ENCODE data around the gene AKIRIN1. TPM values are rescaled to one million over a fixed set of nuclear protein-coding genes. Genes with fewer than 3 reads are reported as not detected.
A peak's percentile ranks its signal among the peaks of the same experiment; 100 is the strongest.
"Not testable (repeated sequence)": the region's sequence is repeated elsewhere in the genome, so short reads cannot be mapped to it uniquely, and the experiment has no call there.

AKIRIN1 gene
- total RNA-seq, 2 experiments from 2014 or later, result 40.0 to 50.4 TPM

DNA sequence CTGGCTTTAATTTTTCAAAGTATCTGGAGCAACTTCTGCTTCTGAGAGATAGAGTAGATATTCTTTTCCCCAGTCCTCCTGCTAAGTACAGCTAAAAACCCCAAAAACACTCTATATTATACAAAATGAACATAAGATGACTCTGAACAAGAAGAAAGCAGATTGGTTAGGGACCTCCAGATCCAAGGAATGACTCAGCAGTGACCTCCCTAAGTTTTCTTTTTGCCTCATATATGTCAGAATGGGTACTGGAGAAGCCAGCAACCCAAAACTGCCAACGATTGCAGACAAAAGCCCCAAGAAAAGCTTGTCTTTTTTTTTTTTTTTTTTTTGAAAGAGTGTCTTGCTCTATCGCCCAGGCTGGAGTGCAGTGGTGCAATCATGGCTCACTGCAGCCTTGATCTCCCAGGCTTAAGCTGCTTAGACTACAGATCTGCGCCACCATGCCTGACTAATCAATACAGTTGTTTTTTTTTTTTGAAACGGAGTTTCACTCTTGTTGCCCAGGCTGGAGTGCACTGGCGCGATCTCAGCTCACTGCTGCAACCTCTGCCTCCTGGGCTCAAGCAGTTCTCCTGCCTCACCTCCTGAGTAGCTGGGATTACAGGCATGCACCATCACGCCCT lies 57.8 kb downstream of the AKIRIN1 start:
- intact Hi-C loops (cut with micrococcal nuclease; ENCODE audit: unreplicated experiment), result no loop called here
- CTCF ChIA-PET (ENCODE audit: unreplicated experiment), result no interaction called here
- TF ChIP-seq, protein P1, sequence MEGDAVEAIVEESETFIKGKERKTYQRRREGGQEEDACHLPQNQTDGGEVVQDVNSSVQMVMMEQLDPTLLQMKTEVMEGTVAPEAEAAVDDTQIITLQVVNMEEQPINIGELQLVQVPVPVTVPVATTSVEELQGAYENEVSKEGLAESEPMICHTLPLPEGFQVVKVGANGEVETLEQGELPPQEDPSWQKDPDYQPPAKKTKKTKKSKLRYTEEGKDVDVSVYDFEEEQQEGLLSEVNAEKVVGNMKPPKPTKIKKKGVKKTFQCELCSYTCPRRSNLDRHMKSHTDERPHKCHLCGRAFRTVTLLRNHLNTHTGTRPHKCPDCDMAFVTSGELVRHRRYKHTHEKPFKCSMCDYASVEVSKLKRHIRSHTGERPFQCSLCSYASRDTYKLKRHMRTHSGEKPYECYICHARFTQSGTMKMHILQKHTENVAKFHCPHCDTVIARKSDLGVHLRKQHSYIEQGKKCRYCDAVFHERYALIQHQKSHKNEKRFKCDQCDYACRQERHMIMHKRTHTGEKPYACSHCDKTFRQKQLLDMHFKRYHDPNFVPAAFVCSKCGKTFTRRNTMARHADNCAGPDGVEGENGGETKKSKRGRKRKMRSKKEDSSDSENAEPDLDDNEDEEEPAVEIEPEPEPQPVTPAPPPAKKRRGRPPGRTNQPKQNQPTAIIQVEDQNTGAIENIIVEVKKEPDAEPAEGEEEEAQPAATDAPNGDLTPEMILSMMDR (conservative IDR thresholded peaks at IDR 0.05; ENCODE audit: low read length), result no peak
- TF ChIP-seq EZH2phosphoT487 (IDR thresholded peaks at IDR 0.05; ENCODE audit: borderline replicate concordance, low read depth, low read length), result no peak
- Histone ChIP-seq H3K79me2 (ENCODE audit: insufficient read depth, low read depth, low read length) (no peaks in the 10 kb centered on the region), H3K36me3 (ENCODE audit: insufficient read depth, low read length) (no peaks in the 10 kb centered on the region), H3K4me3 (ENCODE audit: low read depth, low read length, poor library complexity, severe bottlenecking) (no peak overlapping the region), H2AFZ (ENCODE audit: low read length) (no peak overlapping the region), H4K20me1 (ENCODE audit: insufficient read depth, low read length) (no peaks in the 10 kb centered on the region), H3K9me3 (ENCODE audit: low read length) (no peaks in the 10 kb centered on the region), H3K4me2 (ENCODE audit: low read length) (no peak overlapping the region), H3K4me1 (ENCODE audit: insufficient read depth, low read length, poor library complexity, severe bottlenecking) (peaks cover 9% of the 10 kb centered on the region), H3K9me2 (ENCODE audit: insufficient read depth, low read length) (no peaks in the 10 kb centered on the region), H3K27ac (ENCODE audit: low read depth, low read length, poor library complexity, severe bottlenecking) (no peak overlapping the region)
- no TSS peak for BruUV-seq (replicated peaks)
- no peak for DNase-seq (ENCODE audit: low spot score)
- POLR2A ChIA-PET, result interaction anchor here (0.5 to 0.7 kb wide), 2 partner anchors 59 to 1731 kb away, joined by 3 read pairs; no protein-coding TSS in a partner anchor

DNA sequence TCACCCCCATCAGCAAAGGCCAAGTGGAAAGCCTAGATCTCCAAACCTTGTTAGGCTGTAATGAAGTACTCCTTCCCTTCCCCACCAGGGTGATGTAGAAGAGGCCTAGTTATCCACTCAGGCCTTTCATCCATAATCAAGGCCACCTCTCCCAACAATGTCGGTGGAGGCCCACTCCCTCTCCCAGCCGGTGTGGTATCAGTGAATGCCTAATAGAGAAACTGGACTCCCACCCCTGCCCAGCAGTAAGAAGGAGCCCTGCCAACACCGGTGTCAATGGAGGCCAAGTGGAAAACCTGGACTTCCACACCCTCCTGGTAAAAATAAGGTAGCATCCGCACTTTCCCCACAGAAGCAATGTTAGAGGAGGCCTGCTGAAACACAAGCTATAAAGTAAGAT lies 58.9 kb downstream of the AKIRIN1 start:
- DNase-seq (ENCODE audit: low spot score), result no peak
- Histone ChIP-seq H3K79me2 (ENCODE audit: insufficient read depth, low read depth, low read length) (no peaks in the 10 kb centered on the region), H3K4me2 (ENCODE audit: low read length) (no peak overlapping the region), H2AFZ (ENCODE audit: low read length) (no peak overlapping the region), H3K36me3 (ENCODE audit: insufficient read depth, low read length) (no peaks in the 10 kb centered on the region), H3K4me1 (ENCODE audit: insufficient read depth, low read length, poor library complexity, severe bottlenecking) (peaks cover 9% of the 10 kb centered on the region), H3K27ac (ENCODE audit: low read depth, low read length, poor library complexity, severe bottlenecking) (no peak overlapping the region), H4K20me1 (ENCODE audit: insufficient read depth, low read length) (no peaks in the 10 kb centered on the region), H3K9me3 (ENCODE audit: low read length) (no peaks in the 10 kb centered on the region), H3K4me3 (ENCODE audit: low read depth, low read length, poor library complexity, severe bottlenecking) (no peak overlapping the region), H3K9me2 (ENCODE audit: insufficient read depth, low read length) (no peaks in the 10 kb centered on the region)
- TF ChIP-seq, protein P1 (conservative IDR thresholded peaks at IDR 0.05; ENCODE audit: low read length), result no peak
- no peak for TF ChIP-seq EZH2phosphoT487 (IDR thresholded peaks at IDR 0.05; ENCODE audit: borderline replicate concordance, low read depth, low read length)
- CTCF ChIA-PET (ENCODE audit: unreplicated experiment), result no interaction called here
- BruUV-seq (replicated peaks), result no TSS peak
- POLR2A ChIA-PET, result no interaction called here
- intact Hi-C loops (cut with micrococcal nuclease; ENCODE audit: unreplicated experiment), result no loop called here

DNA sequence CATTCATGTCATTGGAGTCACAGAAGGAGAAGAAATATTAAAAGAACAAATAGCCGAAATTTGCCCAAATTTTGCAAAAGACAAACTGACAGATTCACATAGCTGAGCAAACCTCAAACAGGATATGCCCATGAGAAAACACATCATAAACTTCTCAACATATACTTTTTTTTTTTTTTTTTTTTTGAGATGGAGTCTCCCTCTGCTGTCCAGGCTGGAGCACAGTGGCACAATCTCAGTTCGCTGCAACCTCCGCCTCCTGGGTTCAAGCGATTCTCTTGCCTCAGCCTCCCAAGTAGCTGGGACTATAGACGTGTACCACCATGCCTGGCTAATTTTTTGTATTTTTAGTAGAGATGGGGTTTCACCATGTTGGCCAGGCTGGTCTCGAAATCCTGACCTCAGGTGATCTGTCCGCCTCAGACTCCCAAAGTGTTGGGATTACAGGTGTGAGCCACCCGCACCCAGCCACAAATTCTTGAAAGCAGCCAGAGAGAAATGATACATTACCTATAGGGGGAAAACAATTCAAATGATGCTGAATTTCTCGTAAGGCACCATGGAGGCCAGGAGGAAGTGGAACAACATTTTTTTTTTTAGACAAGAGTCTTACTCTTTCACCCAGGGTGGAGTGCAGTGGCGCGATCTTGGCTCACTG lies 60.2 kb downstream of the AKIRIN1 start:
- H3K79me2 ChIP-seq (ENCODE audit: insufficient read depth, low read depth, low read length); BruUV-seq (replicated peaks); H3K27ac ChIP-seq (ENCODE audit: low read depth, low read length, poor library complexity, severe bottlenecking); H3K4me3 ChIP-seq (ENCODE audit: low read depth, low read length, poor library complexity, severe bottlenecking); H2AFZ ChIP-seq (ENCODE audit: low read length); H3K9me3 ChIP-seq (ENCODE audit: low read length); H3K9me2 ChIP-seq (ENCODE audit: insufficient read depth, low read length); H3K36me3 ChIP-seq (ENCODE audit: insufficient read depth, low read length); H3K4me2 ChIP-seq (ENCODE audit: low read length); CTCF ChIA-PET (ENCODE audit: unreplicated experiment); H4K20me1 ChIP-seq (ENCODE audit: insufficient read depth, low read length); intact Hi-C loops (cut with micrococcal nuclease; ENCODE audit: unreplicated experiment); H3K4me1 ChIP-seq (ENCODE audit: insufficient read depth, low read length, poor library complexity, severe bottlenecking): not testable (repeated sequence)
- TF ChIP-seq, protein P1 (conservative IDR thresholded peaks at IDR 0.05; ENCODE audit: low read length), result peak; percentile 40; the same call in 1 of the 2 replicates
- peak; percentile 23 for DNase-seq (ENCODE audit: low spot score)
- POLR2A ChIA-PET, result interaction anchor here (0.7 kb wide), 1 partner anchor 210 kb away, joined by 5 read pairs; no protein-coding TSS in a partner anchor
